ENCODE results near the gene MGLL. TPM values are rescaled to one million over a fixed set of nuclear protein-coding genes. Genes with fewer than 3 reads are reported as not detected.

MGLL gene
- polyA plus RNA-seq, 10 donors, result 20.3 to 29.7 (median 21.9) TPM

GRCh38 chr3:127815001-127815400, 7.3 kb downstream of the MGLL start:
- DNase-seq, result no peak

GRCh38 chr3:127814325-127814781, 8.0 kb downstream of the MGLL start:
- peak; percentile 38 to 71 (median 42) for DNase-seq

GRCh38 chr3:127812151-127812550, 10.2 kb downstream of the MGLL start:
- no peak for DNase-seq

DNA sequence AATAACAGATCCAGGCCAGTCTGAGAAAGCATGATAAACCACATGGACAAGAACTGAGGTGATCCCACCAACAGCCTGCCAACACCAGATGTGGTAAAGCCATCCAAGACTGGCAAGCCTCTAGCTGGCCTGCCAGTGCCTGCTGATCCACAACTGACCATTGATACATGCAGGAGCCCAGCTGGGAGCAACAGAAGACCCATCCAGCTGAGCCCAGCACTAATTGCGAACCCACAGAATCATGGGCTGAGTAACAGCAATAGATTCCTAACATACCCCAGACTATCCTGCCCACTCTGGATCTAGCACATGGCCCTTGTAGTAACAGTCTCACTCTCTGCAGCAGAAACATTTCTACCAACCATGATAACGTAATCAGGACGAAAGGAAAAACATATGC, 10.6 kb downstream of the MGLL start:
- DNase-seq, result no peak

- no peak for DNase-seq
These were observed 12.7 kb downstream of the MGLL start for GRCh38 chr3:127809611-127810010.

- DNase-seq, result no peak
These were observed 13.1 kb downstream of the MGLL start for GRCh38 chr3:127809211-127809610.

GRCh38 chr3:127808197-127808596, 14.1 kb downstream of the MGLL start:
- no peak for DNase-seq

GRCh38 chr3:127805026-127805753, 17.1 kb downstream of the MGLL start:
- DNase-seq, result no peak

DNA sequence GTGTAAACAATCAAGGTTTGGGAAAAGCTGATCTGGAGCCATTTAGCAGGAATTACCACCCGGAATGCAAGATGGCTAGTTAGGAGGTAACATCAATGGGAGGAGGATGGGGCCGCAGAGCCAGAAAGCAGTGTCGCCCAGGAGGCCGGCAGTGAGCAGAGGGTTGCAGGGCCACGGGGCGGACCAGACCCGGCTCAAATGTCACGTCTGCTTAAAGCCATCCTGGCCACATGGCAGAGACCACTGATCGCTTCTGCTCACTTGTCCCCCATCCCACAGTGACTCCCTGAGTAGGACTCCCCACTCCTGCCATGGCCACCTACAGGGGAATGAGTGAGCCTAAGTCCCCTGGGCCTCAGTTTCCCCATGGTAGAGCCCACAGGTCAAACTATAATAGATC, 18.2 kb downstream of the MGLL start:
- DNase-seq, result no peak

- DNase-seq, result peak in 1 of 3 donors; percentile 86
These were observed 18.7 kb downstream of the MGLL start for GRCh38 chr3:127803619-127804018.

DNA sequence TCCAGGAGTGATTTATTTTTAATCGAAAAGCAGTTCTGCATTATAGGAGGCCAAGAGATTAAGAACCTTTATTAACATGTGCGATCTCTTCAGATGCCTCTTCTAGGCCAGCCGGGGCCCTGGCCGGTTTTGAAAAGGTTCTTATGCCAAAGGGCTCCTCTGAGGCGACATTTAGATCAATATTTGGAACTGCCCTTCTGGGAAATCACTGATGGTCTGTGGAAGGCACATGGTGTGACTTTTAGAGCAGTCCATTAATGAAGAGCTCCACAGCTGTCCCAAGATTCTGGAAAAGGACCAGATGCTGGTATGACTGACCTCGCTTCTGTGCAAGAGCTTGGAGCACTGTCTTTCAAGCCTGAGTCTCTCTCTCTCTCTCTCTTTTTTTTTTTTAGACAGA, 19.7 kb downstream of the MGLL start:
- no peak for DNase-seq

GRCh38 chr3:127801731-127802313, 20.5 kb downstream of the MGLL start:
- no peak for DNase-seq

DNA sequence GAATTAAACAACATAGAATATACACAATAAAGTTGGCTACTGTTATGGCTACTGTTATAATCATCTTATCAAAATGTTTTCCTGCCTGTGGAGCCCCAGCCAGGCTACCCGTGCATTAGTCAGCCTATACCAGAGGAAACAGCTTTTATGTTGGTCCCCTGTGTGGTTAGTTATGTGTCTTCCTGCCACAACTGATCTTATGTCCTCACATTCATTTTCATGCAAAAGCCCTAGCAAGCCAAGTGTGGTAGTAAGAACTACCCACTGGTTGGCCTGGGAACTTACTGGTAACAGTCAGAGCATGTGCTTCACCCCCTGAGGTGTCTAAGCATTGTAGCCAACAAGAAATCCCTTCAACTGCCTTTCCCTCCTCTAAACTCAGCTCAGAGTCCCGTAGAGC, 21.8 kb downstream of the MGLL start:
- DNase-seq, result no peak

DNA sequence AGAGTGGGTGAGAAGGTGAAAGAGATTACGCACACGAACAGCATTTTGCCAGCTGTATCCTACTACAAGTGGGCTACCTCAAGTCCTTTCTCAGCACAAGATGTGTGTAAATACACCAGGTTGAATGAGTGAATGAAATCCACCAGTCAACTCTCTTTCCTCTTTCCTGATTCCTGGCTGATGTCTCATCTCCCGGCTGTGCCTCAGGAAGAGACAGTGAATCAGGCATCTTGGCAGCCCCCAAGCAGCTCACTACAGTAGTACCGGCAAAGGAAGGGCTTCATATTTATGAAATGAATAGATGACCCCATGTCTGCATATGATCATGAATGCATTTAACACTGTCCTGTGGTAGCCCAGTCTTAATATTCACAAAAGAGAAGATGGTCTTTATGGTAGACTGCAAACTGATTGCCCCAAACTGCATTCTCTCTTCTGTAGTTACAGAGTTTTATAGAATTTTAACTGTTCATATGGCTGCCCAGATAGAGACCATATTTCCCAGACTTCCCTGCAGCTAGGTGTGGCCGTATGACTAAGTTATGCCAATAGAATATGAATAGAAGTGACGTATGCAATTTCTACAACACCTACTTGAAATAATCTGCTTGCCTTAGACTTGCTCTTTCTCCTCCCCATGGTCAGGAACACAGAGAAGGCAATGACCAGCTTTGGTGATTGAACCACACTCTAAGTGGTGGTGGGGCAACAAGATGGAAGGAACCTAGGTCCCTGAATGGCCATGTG, 22.7 kb downstream of the MGLL start:
- peak in 1 of 3 donors; percentile 88 for DNase-seq

- DNase-seq, result no peak
These were observed 23.6 kb downstream of the MGLL start for GRCh38 chr3:127798716-127799115.

DNA sequence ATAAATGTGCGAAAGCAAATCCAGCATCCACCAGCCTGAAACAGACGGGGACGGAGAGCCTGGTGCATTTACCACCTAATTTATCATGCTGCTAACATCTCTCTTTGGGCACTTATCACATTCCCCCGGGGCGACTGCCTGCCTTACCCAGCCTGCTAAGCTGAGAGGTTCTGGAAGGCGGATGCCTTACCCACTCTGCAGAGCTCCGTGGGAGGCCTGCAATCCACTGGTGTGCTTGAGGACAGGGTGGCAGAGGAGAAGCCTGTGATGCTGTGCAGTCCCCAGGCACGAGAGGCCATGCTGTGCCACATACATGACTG, 25.5 kb downstream of the MGLL start:
- DNase-seq, result no peak

DNA sequence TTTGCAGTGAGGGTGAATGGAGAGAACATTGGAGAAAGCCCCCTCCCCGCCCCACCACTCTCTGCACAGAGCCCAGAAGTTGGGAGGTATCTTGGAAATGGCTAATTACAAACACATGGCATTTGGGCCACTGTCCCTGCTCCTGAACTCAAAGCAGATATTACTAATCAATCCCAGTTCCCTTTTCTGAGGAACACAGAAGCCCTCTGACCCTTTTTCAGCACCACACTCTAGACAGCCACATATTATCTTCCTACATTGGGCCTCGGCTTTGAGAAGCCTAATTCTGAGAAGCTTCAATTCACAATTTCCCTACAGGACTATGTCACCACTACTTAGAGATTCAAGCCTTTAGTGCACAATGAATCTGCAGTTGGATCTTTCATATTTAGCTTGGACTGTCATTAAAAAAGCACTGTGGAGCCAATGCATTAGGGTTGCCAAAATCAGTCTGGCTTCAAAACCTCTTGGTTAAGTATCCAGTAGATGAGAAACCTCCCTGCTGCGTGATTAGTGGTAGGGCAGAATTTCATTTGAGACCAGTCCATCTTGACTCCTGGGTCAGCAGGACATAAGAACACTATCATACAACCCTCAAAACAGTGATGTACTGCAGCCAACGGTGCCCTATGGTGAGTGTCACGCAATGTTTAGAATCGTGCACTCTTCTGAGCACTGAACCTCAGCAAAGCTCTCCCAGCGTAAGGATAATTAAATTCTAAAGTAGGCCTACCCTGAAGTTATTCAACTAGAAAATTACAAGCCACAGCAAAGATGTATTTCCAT, 26.1 kb downstream of the MGLL start:
- DNase-seq, result no peak

DNA sequence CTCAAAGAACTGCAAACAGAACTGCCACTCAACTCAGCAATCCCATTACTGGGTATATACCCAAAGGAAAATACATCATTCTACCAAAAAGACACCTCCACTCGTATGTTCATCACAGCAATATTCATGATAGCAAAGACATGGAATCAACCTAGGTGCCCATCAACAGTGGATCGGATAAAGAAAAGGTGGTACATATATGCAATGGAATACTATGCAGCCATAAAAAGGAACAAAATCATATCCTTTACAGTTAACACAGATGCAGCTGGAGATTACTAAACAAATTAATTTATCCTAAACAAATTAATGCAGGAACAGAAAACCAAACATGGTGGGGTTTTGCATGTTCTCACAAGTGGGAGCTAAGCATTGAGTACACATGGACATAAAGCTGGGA, 27.3 kb downstream of the MGLL start:
- DNase-seq, result no peak

DNA sequence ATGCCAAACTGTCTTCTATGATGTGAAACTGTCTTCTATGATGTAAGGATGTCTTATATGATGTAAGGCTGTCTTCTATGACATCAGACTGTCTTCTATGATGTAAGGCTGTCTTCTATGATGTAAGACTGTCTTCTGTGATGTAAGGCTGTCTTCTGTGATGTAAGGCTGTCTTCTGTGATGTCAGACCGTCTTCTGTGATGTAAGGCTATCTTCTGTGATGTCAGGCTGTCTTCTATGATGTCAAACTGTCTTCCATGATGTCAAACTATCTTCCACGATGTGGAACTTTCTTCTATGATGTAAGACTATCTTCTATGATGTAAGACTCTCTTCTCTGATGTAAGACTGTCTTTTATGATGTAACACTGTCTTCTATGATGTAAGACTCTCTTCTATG, 27.9 kb downstream of the MGLL start:
- DNase-seq, result no peak

DNA sequence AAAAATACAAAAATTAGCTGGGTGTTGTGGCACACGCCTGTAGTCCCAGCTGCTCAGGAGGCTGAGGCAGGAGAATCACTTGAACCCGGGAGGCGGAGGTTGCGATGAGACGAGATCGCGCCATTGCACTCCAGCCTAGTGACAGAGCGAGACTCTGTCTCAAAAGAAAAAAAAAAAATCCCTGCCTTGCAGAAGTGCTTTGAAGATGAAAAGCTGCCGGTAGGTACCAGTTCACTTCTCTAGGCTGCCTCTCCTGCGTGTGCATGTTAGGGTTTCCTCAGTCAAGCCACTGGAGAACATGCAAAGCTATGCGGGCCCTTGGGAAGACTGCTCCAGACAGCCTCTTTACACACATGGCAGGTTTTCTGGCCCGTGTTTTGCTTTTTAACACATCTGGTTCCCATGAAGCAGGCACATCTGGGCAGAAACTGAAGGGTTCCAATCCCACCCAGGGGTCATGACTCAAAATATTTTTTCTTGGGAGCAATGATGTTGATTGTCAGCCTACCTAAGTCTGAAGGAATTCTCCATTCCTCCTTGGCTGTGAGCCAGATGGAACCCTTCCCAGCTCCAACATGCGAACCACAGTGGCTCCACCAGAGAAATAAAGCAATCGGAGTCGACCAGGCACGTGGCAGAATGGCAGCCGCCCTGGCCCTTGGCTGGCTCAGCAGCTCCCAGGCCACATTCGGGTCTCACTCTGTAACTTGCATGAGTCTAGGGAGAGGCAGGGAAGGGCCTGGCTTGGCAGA, 29.6 kb downstream of the MGLL start:
- peak; percentile 66 to 95 (median 84) for DNase-seq

GRCh38 chr3:127791221-127791913, 30.9 kb downstream of the MGLL start:
- peak in 2 of 3 donors; percentile 62 to 63 for DNase-seq

Measured in muscle of back (tissue), 11 donors.